PC-9 (cell line): ENCODE data around the gene ZNF786. TPM values are rescaled to one million over a fixed set of nuclear protein-coding genes. Genes with fewer than 3 reads are reported as not detected.
"Not testable (repeated sequence)": the region's sequence is repeated elsewhere in the genome, so short reads cannot be mapped to it uniquely, and the experiment has no call there.

Experiments used
- BruUV-seq: library from RNA; stranded (reverse); fragments of 400-500 nt; replicated peaks from 2 replicates; lab custom pipeline; 2021; lab: Mats Ljungman, UMichigan
- CTCF ChIA-PET: fragments of 300-600 bp; sonication (Branson Sonifier 250); formaldehyde crosslinking; loops from one replicate; lab custom pipeline; 2022; ENCODE audit warnings: antibody characterized with exemption; lab: Charles Lee
- POLR2A ChIA-PET: fragments of 300-600 bp; sonication (Branson Sonifier 250); formaldehyde crosslinking; loops from one replicate; lab custom pipeline; 2022; ENCODE audit warnings: antibody characterized with exemption; ENCODE audit not compliant: unreplicated experiment; lab: Charles Lee
- DNase-seq, 2 experiments: peaks; one replicate each; pipeline versions ENCODE4 v3.0.0 to v3.0.0-alpha.2; 2015 to 2022; ENCODE audit warnings: mixed read lengths in 1 of 2
- H2AFZ ChIP-seq: fragments of 200-600 bp; sonication (generic); 2 replicates; pipeline ENCODE4 v1.8.1; 2017; ENCODE audit warnings: antibody characterized with exemption
- H3F3A ChIP-seq: fragments of 200-600 bp; sonication (generic); 2 replicates; pipeline ENCODE4 v1.8.1; 2017; ENCODE audit warnings: antibody characterized with exemption, mild to moderate bottlenecking, low read depth; ENCODE audit not compliant: insufficient read depth
- H3K27ac ChIP-seq: fragments of 200-600 bp; sonication (generic); 2 replicates; pipeline ENCODE4 v1.6.1; 2016; ENCODE audit warnings: mixed run types
- H3K27me3 ChIP-seq: fragments of 200-600 bp; sonication (generic); 2 replicates; pipeline ENCODE4 v1.6.1; 2016; ENCODE audit warnings: low read depth, mixed run types; ENCODE audit not compliant: insufficient read depth
- H3K36me3 ChIP-seq: fragments of 200-600 bp; sonication (generic); 2 replicates; pipeline ENCODE4 v1.6.1; 2016; ENCODE audit warnings: low read depth, mixed run types
- H3K4me1 ChIP-seq: fragments of 200-600 bp; sonication (generic); replicated peaks from 2 replicates; pipeline ENCODE4 v1.6.1; 2016; ENCODE audit warnings: mixed run types; ENCODE audit not compliant: insufficient read depth
- H3K4me2 ChIP-seq: fragments of 200-600 bp; sonication (generic); 2 replicates; pipeline ENCODE4 v1.6.1; 2017; ENCODE audit warnings: mixed run types
- H3K4me3 ChIP-seq: fragments of 200-600 bp; sonication (generic); 2 replicates; pipeline ENCODE4 v1.6.1; 2016; ENCODE audit warnings: mixed run types
- H3K79me2 ChIP-seq: fragments of 200-600 bp; sonication (generic); 2 replicates; pipeline ENCODE4 v1.6.1; 2017; ENCODE audit warnings: low read depth, mixed run types
- H3K9me2 ChIP-seq: fragments of 200-600 bp; sonication (generic); 2 replicates; pipeline ENCODE4 v1.8.1; 2017; ENCODE audit warnings: mild to moderate bottlenecking; ENCODE audit not compliant: insufficient read depth
- H3K9me3 ChIP-seq: fragments of 200-600 bp; sonication (generic); 2 replicates; pipeline ENCODE4 v1.8.1; 2016; ENCODE audit warnings: low read depth; ENCODE audit not compliant: insufficient read depth
- H4K20me1 ChIP-seq: fragments of 200-600 bp; sonication (generic); 2 replicates; pipeline ENCODE4 v1.8.1; 2017; ENCODE audit not compliant: insufficient read depth
- CTCF ChIP-seq: fragments of 200-600 bp; sonication (generic); conservative IDR thresholded peaks from 2 replicates; pipeline ENCODE4 v1.6.1; 2017; ENCODE audit warnings: mixed run types, antibody characterized with exemption, mild to moderate bottlenecking, moderate library complexity
- EZH2 ChIP-seq: fragments of 200-600 bp; sonication (generic); IDR thresholded peaks from 2 replicates; pipeline ENCODE4 v1.8.0; 2017; ENCODE audit warnings: antibody characterized with exemption, low read depth
- intact Hi-C: fragments of 100-400 bp; cut with micrococcal nuclease; formaldehyde crosslinking; loops from one replicate; pipeline ENCODE4 v1.10.0; 2022; ENCODE audit not compliant: unreplicated experiment
- total RNA-seq: library from RNA; stranded (reverse); gene quantifications from 2 replicates; pipeline ENCODE4 v1.2.3, GENCODE V29; 2021

The ZNF786 gene
- total RNA-seq, 1 experiment from 2014 or later: 8.4 TPM

- ChIA-PET CTCF (no interaction called here), POLR2A (interaction anchor here (0.7 kb wide), 1 partner anchor 441 kb away, joined by 4 read pairs; the partner anchor contains the start of gene C7orf33)
- Histone ChIP-seq H3K27me3 (no peaks in the 10 kb centered on the region), H4K20me1 (no peaks in the 10 kb centered on the region), H3K36me3 (no peaks in the 10 kb centered on the region), H3K9me2 (no peaks in the 10 kb centered on the region), H3K4me1 (peaks cover 18% of the 10 kb centered on the region), H3K4me2 (no peak overlapping the region), H3K79me2 (peaks cover 18% of the 10 kb centered on the region), H3K9me3 (no peaks in the 10 kb centered on the region), H2AFZ (no peak overlapping the region), H3K27ac (no peak overlapping the region), H3K4me3 (no peak overlapping the region), H3F3A (peaks cover 19% of the 10 kb centered on the region)
- no peak for DNase-seq
- TF ChIP-seq CTCF (no peak), EZH2 (no peak)
- no TSS peak for BruUV-seq
- intact Hi-C loops: no loop called here
Measured at GRCh38 chr7:149031353-149031910, 59.1 kb downstream of the ZNF786 start.

- H4K20me1 ChIP-seq, POLR2A ChIA-PET, H3K27ac ChIP-seq, H3K36me3 ChIP-seq, H3K9me2 ChIP-seq, H2AFZ ChIP-seq, BruUV-seq, H3K4me3 ChIP-seq, DNase-seq, H3K9me3 ChIP-seq, H3K4me2 ChIP-seq, intact Hi-C loops, H3K27me3 ChIP-seq: not testable (repeated sequence)
- Histone ChIP-seq H3F3A (peaks cover 19% of the 10 kb centered on the region), H3K4me1 (peaks cover 24% of the 10 kb centered on the region), H3K79me2 (peaks cover 27% of the 10 kb centered on the region)
- CTCF ChIA-PET: interaction anchor here (0.7 kb wide), 1 partner anchor 126 kb away, joined by 3 read pairs; no protein-coding TSS in a partner anchor
Measured at GRCh38 chr7:149030439-149030838, 60.1 kb downstream of the ZNF786 start.

- H3K9me2 ChIP-seq: no peaks in the 10 kb centered on the region
- TF ChIP-seq EZH2 (no peak), CTCF (peak; percentile 17; the same call in 1 of the 2 replicates)
- H4K20me1 ChIP-seq: 0 out of 2 replicates have a peak, but pooled peaks cover 6% of the 10 kb centered on the region
- H3K36me3 ChIP-seq: peaks cover 5% of the 10 kb centered on the region; the same call in 1 of the 2 replicates
- peak within 1 kb of the TSS; percentile 79 for H2AFZ ChIP-seq
- H3K79me2 ChIP-seq: peaks cover 45% of the 10 kb centered on the region
- DNase-seq: peak; percentile 98 to 100
- POLR2A ChIA-PET: no interaction called here
- BruUV-seq: no TSS peak
- H3K4me3 ChIP-seq: peak within 1 kb of the TSS; percentile 73
- peaks cover 19% of the 10 kb centered on the region for H3F3A ChIP-seq
- peak within 1 kb of the TSS; percentile 91 for H3K4me2 ChIP-seq
- no peaks in the 10 kb centered on the region for H3K9me3 ChIP-seq
- intact Hi-C loops: loop anchor here (1.0 to 2.0 kb wide), 5 partner anchors 28 to 469 kb away; partner anchors contain the start of genes ZNF746 and ZNF786
- peaks cover 24% of the 10 kb centered on the region for H3K4me1 ChIP-seq
- H3K27ac ChIP-seq: peak within 1 kb of the TSS; percentile 78
- CTCF ChIA-PET: interaction anchor here (0.6 to 1.2 kb wide), 4 partner anchors 23 to 330 kb away, joined by 6 to 11 read pairs (median 7); partner anchors contain the start of gene CUL1
- H3K27me3 ChIP-seq: no peaks in the 10 kb centered on the region
Measured at GRCh38 chr7:149028346-149029109, 62.0 kb downstream of the ZNF786 start, which contains the start of gene PDIA4. PDIA4 (minus strand) TSS chr7:149028505; CDS start chr7:149028408, 97 bp downstream.
